Mesendoderm (in vitro differentiated cells): ENCODE measurements around the gene ABHD1.
"Not testable (repeated sequence)": the region's sequence is repeated elsewhere in the genome, so short reads cannot be mapped to it uniquely, and the experiment has no call there.

Experiments used
- DNase-seq: peaks from one replicate; pipeline ENCODE4 v3.0.0; 2013
- H2AK5ac ChIP-seq: 2 replicates; pipeline ENCODE4 v1.6.1; 2013; ENCODE audit warnings: low read length, inconsistent platforms
- H2BK120ac ChIP-seq: 2 replicates; pipeline ENCODE4 v1.6.1; 2013; ENCODE audit warnings: low read depth, mild to moderate bottlenecking, low read length, moderate library complexity, mixed read lengths
- H2BK15ac ChIP-seq: replicated peaks from 2 replicates; pipeline ENCODE4 v1.6.1; 2013; ENCODE audit warnings: low read depth, mild to moderate bottlenecking, moderate library complexity
- H2BK5ac ChIP-seq: 2 replicates; pipeline ENCODE4 v1.6.1; 2013; ENCODE audit warnings: low read length, inconsistent platforms
- H3K18ac ChIP-seq: 2 replicates; pipeline ENCODE4 v1.6.1; 2013; ENCODE audit warnings: mild to moderate bottlenecking, low read length, mixed read lengths
- H3K23ac ChIP-seq: one replicate; pipeline ENCODE4 v1.6.1; 2013; ENCODE audit warnings: low read length
- H3K27ac ChIP-seq: 2 replicates; pipeline ENCODE4 v1.5.1; 2013; ENCODE audit warnings: low read depth, mild to moderate bottlenecking, inconsistent platforms, low read length, moderate library complexity
- H3K27me3 ChIP-seq: 2 replicates; pipeline ENCODE4 v1.6.1; 2013; ENCODE audit warnings: low read length, control low read depth, mild to moderate bottlenecking, inconsistent platforms; ENCODE audit not compliant: insufficient read depth, poor library complexity
- H3K36me3 ChIP-seq: 2 replicates; pipeline ENCODE4 v1.6.1; 2013; ENCODE audit warnings: low read length, inconsistent platforms; ENCODE audit not compliant: control insufficient read depth, insufficient read depth
- H3K4ac ChIP-seq: one replicate; pipeline ENCODE4 v1.6.1; 2013; ENCODE audit warnings: low read depth, mild to moderate bottlenecking, low read length, moderate library complexity
- H3K4me1 ChIP-seq: 2 replicates; pipeline ENCODE4 v1.6.1; 2013; ENCODE audit warnings: low read depth, low read length, inconsistent platforms; ENCODE audit not compliant: control insufficient read depth
- H3K4me2 ChIP-seq: 2 replicates; pipeline ENCODE4 v1.6.1; 2013; ENCODE audit warnings: low read length
- H3K4me3 ChIP-seq: 2 replicates; pipeline ENCODE4 v1.5.1; 2013; ENCODE audit warnings: mild to moderate bottlenecking, low read length
- H3K56ac ChIP-seq: one replicate; pipeline ENCODE4 v1.6.1; 2013; ENCODE audit warnings: low read length
- H3K79me1 ChIP-seq: 2 replicates; pipeline ENCODE4 v1.6.1; 2013; ENCODE audit warnings: low read length, inconsistent platforms
- H3K79me2 ChIP-seq: 2 replicates; pipeline ENCODE4 v1.6.1; 2013; ENCODE audit warnings: mild to moderate bottlenecking, low read length; ENCODE audit not compliant: control insufficient read depth, insufficient read depth
- H3K9ac ChIP-seq: 2 replicates; pipeline ENCODE4 v1.6.1; 2013; ENCODE audit warnings: low read length, inconsistent platforms
- H4K5ac ChIP-seq: one replicate; pipeline ENCODE4 v1.6.1; 2013; ENCODE audit warnings: low read length
- H4K8ac ChIP-seq: one replicate; pipeline ENCODE4 v1.6.1; 2013; ENCODE audit warnings: low read depth, mild to moderate bottlenecking, control low read depth, low read length, moderate library complexity
- WGBS: extraction: QIAGEN DNeasy Blood & Tissue Kit; methylation state at CpG from one replicate; pipeline ENCODE4 v1.1.7; 2013; ENCODE audit warnings: low lambda C conversion rate, missing lambda C conversion rate; ENCODE audit not compliant: insufficient coverage; ENCODE audit errors: extremely low coverage; 5-methylcytosine and 5-hydroxymethylcytosine counted together

ABHD1 gene

GRCh38 chr2:27102329-27102728 lies 21.3 kb upstream of the ABHD1 start:
- H3K18ac ChIP-seq, result no peak overlapping the region
- no peak overlapping the region for H2BK5ac ChIP-seq
- no CpG with 5 or more reads among the region's 5 CpGs for WGBS
- no peak overlapping the region for H3K23ac ChIP-seq
- no peak overlapping the region for H2AK5ac ChIP-seq
- no peak overlapping the region for H3K27ac ChIP-seq
- no peak overlapping the region for H4K5ac ChIP-seq
- no peak overlapping the region for H3K56ac ChIP-seq
- H3K79me1 ChIP-seq, result no peaks in the 10 kb centered on the region
- H3K4me1 ChIP-seq, result no peaks in the 10 kb centered on the region
- no peak overlapping the region for H2BK120ac ChIP-seq
- H3K4me3 ChIP-seq, result no peak overlapping the region
- H3K79me2 ChIP-seq, result no peaks in the 10 kb centered on the region
- no peak overlapping the region for H3K4me2 ChIP-seq
- no peak overlapping the region for H3K9ac ChIP-seq
- H3K27me3 ChIP-seq, result no peaks in the 10 kb centered on the region
- no peak for DNase-seq
- no peaks in the 10 kb centered on the region for H3K36me3 ChIP-seq
- H4K8ac ChIP-seq, result no peak overlapping the region
- H3K4ac ChIP-seq, result no peak overlapping the region
- H2BK15ac ChIP-seq, result no peak overlapping the region

GRCh38 chr2:27105981-27106380 lies 17.6 kb upstream of the ABHD1 start:
- H3K4ac ChIP-seq, result no peak overlapping the region
- no peak overlapping the region for H2BK120ac ChIP-seq
- no CpG with 5 or more reads among the region's 3 CpGs for WGBS
- H3K4me2 ChIP-seq, result no peak overlapping the region
- no peak overlapping the region for H4K5ac ChIP-seq
- H3K27ac ChIP-seq, result no peak overlapping the region
- no peak overlapping the region for H3K9ac ChIP-seq
- no peaks in the 10 kb centered on the region for H3K79me2 ChIP-seq
- no peak for DNase-seq
- no peak overlapping the region for H4K8ac ChIP-seq
- no peaks in the 10 kb centered on the region for H3K27me3 ChIP-seq
- H3K4me3 ChIP-seq, result no peak overlapping the region
- H3K56ac ChIP-seq, result no peak overlapping the region
- H3K4me1 ChIP-seq, result no peaks in the 10 kb centered on the region
- no peak overlapping the region for H3K18ac ChIP-seq
- H3K79me1 ChIP-seq, result no peaks in the 10 kb centered on the region
- no peak overlapping the region for H3K23ac ChIP-seq
- no peak overlapping the region for H2BK5ac ChIP-seq
- no peaks in the 10 kb centered on the region for H3K36me3 ChIP-seq
- H2AK5ac ChIP-seq, result no peak overlapping the region
- H2BK15ac ChIP-seq, result no peak overlapping the region

- no peaks in the 10 kb centered on the region for H3K27me3 ChIP-seq
- H3K79me1 ChIP-seq, result no peaks in the 10 kb centered on the region
- no peak overlapping the region for H2BK120ac ChIP-seq
- no peak for DNase-seq
- no peak overlapping the region for H2AK5ac ChIP-seq
- WGBS, result no CpG with 5 or more reads among the region's 2 CpGs
- no peak overlapping the region for H3K27ac ChIP-seq
- H3K79me2 ChIP-seq, result no peaks in the 10 kb centered on the region
- H2BK15ac ChIP-seq, result no peak overlapping the region
- H3K4me2 ChIP-seq, result no peak overlapping the region
- H3K9ac ChIP-seq, result no peak overlapping the region
- H4K5ac ChIP-seq, result no peak overlapping the region
- no peak overlapping the region for H3K23ac ChIP-seq
- no peak overlapping the region for H3K4me3 ChIP-seq
- no peak overlapping the region for H3K56ac ChIP-seq
- H3K4ac ChIP-seq, result no peak overlapping the region
- no peak overlapping the region for H2BK5ac ChIP-seq
- H3K4me1 ChIP-seq, result no peaks in the 10 kb centered on the region
- H3K18ac ChIP-seq, result no peak overlapping the region
- H4K8ac ChIP-seq, result no peak overlapping the region
- no peaks in the 10 kb centered on the region for H3K36me3 ChIP-seq
Observed at GRCh38 chr2:27108221-27108620, 15.4 kb upstream of the ABHD1 start.

GRCh38 chr2:27109083-27109482 lies 14.5 kb upstream of the ABHD1 start:
- H3K18ac ChIP-seq, result no peak overlapping the region

GRCh38 chr2:27110603-27111352 lies 12.8 kb upstream of the ABHD1 start:
- DNase-seq, H3K79me1 ChIP-seq, H4K5ac ChIP-seq, H2BK15ac ChIP-seq, H4K8ac ChIP-seq, H3K4me2 ChIP-seq, H3K9ac ChIP-seq, H3K36me3 ChIP-seq, H3K23ac ChIP-seq, H3K4me3 ChIP-seq, H3K27me3 ChIP-seq, H2AK5ac ChIP-seq, H3K4me1 ChIP-seq, H3K27ac ChIP-seq, H3K56ac ChIP-seq, H3K18ac ChIP-seq, H3K79me2 ChIP-seq, H3K4ac ChIP-seq, H2BK5ac ChIP-seq, H2BK120ac ChIP-seq: not testable (repeated sequence)
- WGBS, result no CpG with 5 or more reads among the region's 24 CpGs

More at GRCh38 chr2:27109083-27109482, 14.5 kb upstream of the ABHD1 start:
- Histone ChIP-seq H3K9ac (no peak overlapping the region), H2AK5ac (no peak overlapping the region), H4K8ac (no peak overlapping the region), H2BK5ac (no peak overlapping the region), H3K4me2 (no peak overlapping the region), H3K4ac (no peak overlapping the region), H3K36me3 (no peaks in the 10 kb centered on the region), H2BK120ac (no peak overlapping the region), H3K4me1 (no peaks in the 10 kb centered on the region), H4K5ac (no peak overlapping the region), H3K79me1 (no peaks in the 10 kb centered on the region), H3K27me3 (no peaks in the 10 kb centered on the region), H3K79me2 (no peaks in the 10 kb centered on the region), H3K4me3 (no peak overlapping the region), H2BK15ac (no peak overlapping the region), H3K56ac (no peak overlapping the region), H3K27ac (no peak overlapping the region), H3K23ac (no peak overlapping the region)
- no peak for DNase-seq
- WGBS, result no CpG with 5 or more reads among the region's 3 CpGs
